ENCODE results near the gene FAM149B1. TPM values are rescaled to one million over a fixed set of nuclear protein-coding genes. Genes with fewer than 3 reads are reported as not detected.
A peak's percentile ranks its signal among the peaks of the same experiment; 100 is the strongest.
"Not testable (repeated sequence)": the region's sequence is repeated elsewhere in the genome, so short reads cannot be mapped to it uniquely, and the experiment has no call there.

Gene FAM149B1
- total RNA-seq, 1 experiment from 2014 or later, result 31.5 TPM

DNA sequence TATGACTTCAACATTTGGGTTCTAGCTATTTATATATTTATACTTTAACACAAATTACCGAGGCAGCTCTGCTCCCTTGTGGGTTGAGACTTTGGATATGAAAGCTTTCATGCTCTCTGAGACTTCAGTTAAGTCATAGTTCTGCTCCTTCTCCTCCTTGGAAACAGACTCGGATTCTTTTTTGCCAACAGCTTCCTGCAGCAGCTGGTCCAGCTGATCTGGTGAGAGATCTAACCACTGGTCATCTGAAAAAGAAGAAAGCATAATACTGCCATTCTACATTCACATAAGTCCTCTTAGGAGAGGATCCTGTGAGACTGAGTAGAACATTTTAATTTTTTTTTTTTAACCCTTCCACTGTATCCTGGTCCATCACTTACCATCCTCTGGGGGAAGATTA, 28.7 kb upstream of the FAM149B1 start:
- H3K4me1 ChIP-seq (ENCODE audit: low read length), result peaks cover 34% of the 10 kb centered on the region
- H3K9me3 ChIP-seq (ENCODE audit: low read length), result no peaks in the 10 kb centered on the region
- no peaks in the 10 kb centered on the region for H4K20me1 ChIP-seq (ENCODE audit: insufficient read depth, low read depth, low read length)
- no peak overlapping the region for H3K27ac ChIP-seq (ENCODE audit: low read length)
- no peak overlapping the region for H3K4me2 ChIP-seq (ENCODE audit: low read depth, low read length, poor library complexity, severe bottlenecking)
- no peak overlapping the region for H2AFZ ChIP-seq (ENCODE audit: low read length)
- H3K4me3 ChIP-seq (ENCODE audit: low read length), result no peak overlapping the region
- DNase-seq, result no peak
- H3K79me2 ChIP-seq (ENCODE audit: low read length), result peaks cover 6% of the 10 kb centered on the region
- H3K36me3 ChIP-seq (ENCODE audit: insufficient read depth, low read length), result peaks cover 35% of the 10 kb centered on the region; the same call in 1 of the 2 replicates
- no peaks in the 10 kb centered on the region for H3K27me3 ChIP-seq (ENCODE audit: low read length)
- no peak overlapping the region for H3K9ac ChIP-seq (ENCODE audit: low read length)
- no peaks in the 10 kb centered on the region for H3K9me2 ChIP-seq (replicated peaks; ENCODE audit: insufficient read depth, low read length)

DNA sequence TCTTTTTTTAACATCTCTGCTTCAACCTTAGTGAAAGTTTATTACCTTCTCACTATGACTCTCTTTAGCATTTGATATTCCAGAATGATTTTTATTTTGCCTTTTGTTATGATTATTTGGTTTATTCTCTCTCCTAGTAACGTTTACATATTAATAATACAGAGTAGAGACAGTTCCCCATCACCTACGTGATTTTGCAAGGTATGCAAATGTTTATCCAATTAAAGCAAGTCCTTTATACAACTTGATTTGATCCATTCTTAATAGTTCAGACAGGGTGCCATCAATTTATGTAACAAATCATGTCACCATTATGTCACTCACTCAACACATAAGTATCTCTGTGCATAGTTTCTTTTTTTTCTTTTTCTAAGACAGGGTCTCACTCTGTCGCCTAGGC, 26.3 kb upstream of the FAM149B1 start:
- H3K9me3 ChIP-seq (ENCODE audit: low read length), result no peaks in the 10 kb centered on the region
- no peaks in the 10 kb centered on the region for H4K20me1 ChIP-seq (ENCODE audit: insufficient read depth, low read depth, low read length)
- no peak overlapping the region for H3K9ac ChIP-seq (ENCODE audit: low read length)
- H3K36me3 ChIP-seq (ENCODE audit: insufficient read depth, low read length), result peaks cover 19% of the 10 kb centered on the region; the same call in 1 of the 2 replicates
- H3K27ac ChIP-seq (ENCODE audit: low read length), result no peak overlapping the region
- no peak overlapping the region for H3K4me3 ChIP-seq (ENCODE audit: low read length)
- peaks cover 25% of the 10 kb centered on the region for H3K4me1 ChIP-seq (ENCODE audit: low read length)
- no peaks in the 10 kb centered on the region for H3K27me3 ChIP-seq (ENCODE audit: low read length)
- H3K4me2 ChIP-seq (ENCODE audit: low read depth, low read length, poor library complexity, severe bottlenecking), result no peak overlapping the region
- H3K79me2 ChIP-seq (ENCODE audit: low read length), result peaks cover 7% of the 10 kb centered on the region; the same call in 1 of the 2 replicates
- H2AFZ ChIP-seq (ENCODE audit: low read length), result no peak overlapping the region
- H3K9me2 ChIP-seq (replicated peaks; ENCODE audit: insufficient read depth, low read length), result no peaks in the 10 kb centered on the region
- no peak for DNase-seq

DNA sequence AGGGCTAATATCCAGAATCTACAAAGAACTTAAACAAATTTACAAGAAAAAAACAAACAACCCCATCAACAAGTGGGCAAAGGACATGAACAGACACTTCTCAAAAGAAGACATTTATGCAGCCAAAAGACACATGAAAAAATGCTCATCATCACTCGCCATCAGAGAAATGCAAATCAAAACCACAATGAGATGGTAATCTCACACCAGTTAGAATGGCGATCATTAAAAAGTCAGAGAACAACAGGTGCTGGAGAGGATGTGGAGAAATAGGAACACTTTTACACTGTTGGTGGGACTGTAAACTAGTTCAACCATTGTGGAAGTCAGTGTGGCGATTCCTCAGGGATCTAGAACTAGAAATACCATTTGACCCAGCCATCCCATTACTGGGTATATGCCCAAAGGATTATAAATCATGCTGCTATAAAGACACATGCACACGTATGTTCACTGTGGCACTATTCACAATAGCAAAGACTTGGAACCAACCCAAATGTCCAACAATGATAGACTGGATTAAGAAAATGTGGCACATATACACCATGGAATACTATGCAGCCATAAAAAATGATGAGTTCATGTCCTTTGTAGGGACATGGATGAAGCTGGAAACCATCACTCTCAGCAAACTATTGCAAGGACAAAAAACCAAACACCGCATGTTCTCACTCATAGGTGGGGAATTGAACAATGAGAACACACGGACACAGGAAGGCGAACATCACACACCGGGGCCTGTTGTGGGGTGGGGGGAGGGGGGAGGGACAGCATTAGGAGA, 17.1 kb upstream of the FAM149B1 start:
- peaks cover 53% of the 10 kb centered on the region for H3K36me3 ChIP-seq (ENCODE audit: insufficient read depth, low read length)
- H3K4me2 ChIP-seq (ENCODE audit: low read depth, low read length, poor library complexity, severe bottlenecking); H3K4me3 ChIP-seq (ENCODE audit: low read length); H3K27ac ChIP-seq (ENCODE audit: low read length); H3K9ac ChIP-seq (ENCODE audit: low read length); H3K9me3 ChIP-seq (ENCODE audit: low read length); H3K27me3 ChIP-seq (ENCODE audit: low read length); H4K20me1 ChIP-seq (ENCODE audit: insufficient read depth, low read depth, low read length); H3K9me2 ChIP-seq (replicated peaks; ENCODE audit: insufficient read depth, low read length); DNase-seq; H2AFZ ChIP-seq (ENCODE audit: low read length); H3K4me1 ChIP-seq (ENCODE audit: low read length): not testable (repeated sequence)
- peaks cover 33% of the 10 kb centered on the region for H3K79me2 ChIP-seq (ENCODE audit: low read length)

DNA sequence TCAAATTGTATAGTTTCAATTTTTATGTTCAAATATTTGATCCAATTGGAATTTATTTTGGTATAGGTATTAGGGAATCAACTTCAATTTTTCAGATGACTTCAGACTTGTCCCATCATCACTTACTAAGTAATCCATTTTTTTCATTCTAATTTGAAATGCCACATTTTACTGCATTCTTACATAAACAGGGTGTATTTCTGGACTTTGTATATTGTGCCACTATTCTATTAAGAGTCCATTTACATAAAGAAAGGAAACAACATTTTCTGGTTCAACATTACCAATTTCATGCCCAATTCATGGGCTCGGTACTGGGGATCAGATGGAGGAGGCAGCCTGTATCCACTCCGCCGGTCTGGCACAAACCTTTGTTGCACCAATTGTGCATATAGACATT, 15.9 kb upstream of the FAM149B1 start:
- H3K9ac ChIP-seq (ENCODE audit: low read length), result no peak overlapping the region
- no peak for DNase-seq
- no peak overlapping the region for H3K4me2 ChIP-seq (ENCODE audit: low read depth, low read length, poor library complexity, severe bottlenecking)
- H3K36me3 ChIP-seq (ENCODE audit: insufficient read depth, low read length), result peaks cover 61% of the 10 kb centered on the region
- no peak overlapping the region for H2AFZ ChIP-seq (ENCODE audit: low read length)
- no peaks in the 10 kb centered on the region for H4K20me1 ChIP-seq (ENCODE audit: insufficient read depth, low read depth, low read length)
- no peaks in the 10 kb centered on the region for H3K9me2 ChIP-seq (replicated peaks; ENCODE audit: insufficient read depth, low read length)
- no peaks in the 10 kb centered on the region for H3K27me3 ChIP-seq (ENCODE audit: low read length)
- H3K27ac ChIP-seq (ENCODE audit: low read length), result no peak overlapping the region
- peaks cover 36% of the 10 kb centered on the region for H3K79me2 ChIP-seq (ENCODE audit: low read length)
- peaks cover 5% of the 10 kb centered on the region; the same call in 1 of the 2 replicates for H3K9me3 ChIP-seq (ENCODE audit: low read length)
- H3K4me1 ChIP-seq (ENCODE audit: low read length), result peaks cover 9% of the 10 kb centered on the region
- H3K4me3 ChIP-seq (ENCODE audit: low read length), result no peak overlapping the region

DNA sequence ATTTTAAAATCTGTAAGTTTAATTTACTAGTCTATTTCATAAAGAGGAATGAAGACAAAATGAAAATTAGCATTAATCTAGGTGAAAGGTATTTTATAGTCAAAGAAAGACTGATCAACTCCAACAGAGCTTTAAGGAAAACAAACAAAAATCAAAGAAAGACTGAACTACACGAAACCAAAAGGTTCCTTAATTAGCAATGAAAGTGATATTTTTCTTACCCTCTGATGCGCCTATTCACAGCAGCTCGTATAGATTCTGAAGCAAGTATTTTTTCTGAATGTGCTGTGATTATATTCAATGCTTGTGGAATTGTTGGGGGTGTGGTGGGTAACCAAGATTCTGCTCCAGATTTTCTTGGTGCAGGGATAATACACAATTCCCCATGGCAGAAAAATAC, 11.9 kb upstream of the FAM149B1 start:
- H4K20me1 ChIP-seq (ENCODE audit: insufficient read depth, low read depth, low read length), result 0 out of 2 replicates have a peak, but pooled peaks cover 6% of the 10 kb centered on the region
- no peak overlapping the region for H3K4me2 ChIP-seq (ENCODE audit: low read depth, low read length, poor library complexity, severe bottlenecking)
- no peak for DNase-seq
- no peaks in the 10 kb centered on the region for H3K9me2 ChIP-seq (replicated peaks; ENCODE audit: insufficient read depth, low read length)
- no peak overlapping the region for H3K4me3 ChIP-seq (ENCODE audit: low read length)
- H3K9ac ChIP-seq (ENCODE audit: low read length), result no peak overlapping the region
- no peak overlapping the region for H3K27ac ChIP-seq (ENCODE audit: low read length)
- H2AFZ ChIP-seq (ENCODE audit: low read length), result no peak overlapping the region
- H3K9me3 ChIP-seq (ENCODE audit: low read length), result peaks cover 5% of the 10 kb centered on the region; the same call in 1 of the 2 replicates
- H3K4me1 ChIP-seq (ENCODE audit: low read length), result peaks cover 11% of the 10 kb centered on the region
- no peaks in the 10 kb centered on the region for H3K27me3 ChIP-seq (ENCODE audit: low read length)
- peaks cover 46% of the 10 kb centered on the region for H3K36me3 ChIP-seq (ENCODE audit: insufficient read depth, low read length)
- H3K79me2 ChIP-seq (ENCODE audit: low read length), result peaks cover 43% of the 10 kb centered on the region

DNA sequence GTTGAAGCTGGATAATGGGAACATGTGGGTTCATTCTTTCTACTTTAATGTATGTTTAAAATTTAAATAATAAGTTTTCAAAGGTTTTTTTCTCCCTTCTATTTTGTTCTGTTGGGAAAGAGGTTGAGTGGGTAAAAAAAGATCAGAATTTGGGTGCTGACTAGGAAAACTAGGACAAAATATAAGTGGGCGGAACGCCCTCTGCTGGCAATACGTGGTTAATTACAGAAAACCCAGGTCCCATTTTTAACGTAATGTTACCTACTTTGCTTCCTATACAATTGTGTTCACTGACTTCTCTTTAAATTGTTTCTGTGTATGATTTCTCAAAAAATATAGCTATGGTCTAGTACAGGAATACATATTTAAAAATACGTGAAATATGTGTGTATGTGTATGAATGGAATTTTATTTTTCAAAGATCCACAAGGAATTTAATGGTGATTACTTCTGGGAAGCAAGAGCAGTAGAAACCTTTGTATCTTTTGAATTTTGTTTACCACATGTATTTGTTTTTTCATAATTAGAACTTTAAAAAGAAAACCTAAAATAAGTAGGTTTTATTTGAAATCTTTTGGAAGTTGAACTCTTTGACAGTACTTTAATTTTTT, 8.8 kb upstream of the FAM149B1 start:
- H4K20me1 ChIP-seq (ENCODE audit: insufficient read depth, low read depth, low read length), result 0 out of 2 replicates have a peak, but pooled peaks cover 12% of the 10 kb centered on the region
- no peak overlapping the region for H2AFZ ChIP-seq (ENCODE audit: low read length)
- H3K36me3 ChIP-seq (ENCODE audit: insufficient read depth, low read length), result peaks cover 45% of the 10 kb centered on the region
- H3K79me2 ChIP-seq (ENCODE audit: low read length), result peaks cover 62% of the 10 kb centered on the region
- no peak overlapping the region for H3K27ac ChIP-seq (ENCODE audit: low read length)
- H3K4me1 ChIP-seq (ENCODE audit: low read length), result 0 out of 2 replicates have a peak, but pooled peaks cover 2% of the 10 kb centered on the region
- no peaks in the 10 kb centered on the region for H3K9me2 ChIP-seq (replicated peaks; ENCODE audit: insufficient read depth, low read length)
- H3K4me2 ChIP-seq (ENCODE audit: low read depth, low read length, poor library complexity, severe bottlenecking), result no peak overlapping the region
- H3K9me3 ChIP-seq (ENCODE audit: low read length), result no peaks in the 10 kb centered on the region
- no peaks in the 10 kb centered on the region for H3K27me3 ChIP-seq (ENCODE audit: low read length)
- H3K9ac ChIP-seq (ENCODE audit: low read length), result no peak overlapping the region
- H3K4me3 ChIP-seq (ENCODE audit: low read length), result no peak overlapping the region
- peak; percentile 79 for DNase-seq

DNA sequence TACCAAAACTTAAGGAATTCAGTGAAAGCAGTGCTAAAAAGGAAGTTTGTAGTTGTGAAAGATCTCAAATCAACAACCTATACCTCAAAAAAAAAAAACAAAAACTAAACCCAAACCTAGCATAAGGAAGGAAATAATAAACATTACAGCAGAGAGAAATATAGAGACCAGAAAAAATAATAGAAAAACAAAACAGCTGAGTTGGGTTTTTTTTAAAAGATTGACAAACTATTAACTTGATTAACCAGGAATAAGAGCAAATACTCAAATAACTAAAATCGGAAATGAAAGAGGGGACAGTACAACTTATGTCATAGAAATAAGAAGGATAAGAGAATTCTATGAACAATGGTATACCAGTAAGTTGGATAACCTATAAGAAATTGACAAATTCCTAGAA, 6.8 kb upstream of the FAM149B1 start:
- peaks cover 40% of the 10 kb centered on the region for H3K36me3 ChIP-seq (ENCODE audit: insufficient read depth, low read length)
- no peaks in the 10 kb centered on the region for H3K27me3 ChIP-seq (ENCODE audit: low read length)
- no peaks in the 10 kb centered on the region for H3K9me2 ChIP-seq (replicated peaks; ENCODE audit: insufficient read depth, low read length)
- 0 out of 2 replicates have a peak, but pooled peaks cover 12% of the 10 kb centered on the region for H4K20me1 ChIP-seq (ENCODE audit: insufficient read depth, low read depth, low read length)
- no peak overlapping the region for H3K9ac ChIP-seq (ENCODE audit: low read length)
- H3K27ac ChIP-seq (ENCODE audit: low read length), result no peak overlapping the region
- H3K4me3 ChIP-seq (ENCODE audit: low read length), result no peak overlapping the region
- no peaks in the 10 kb centered on the region for H3K9me3 ChIP-seq (ENCODE audit: low read length)
- peaks cover 74% of the 10 kb centered on the region for H3K79me2 ChIP-seq (ENCODE audit: low read length)
- H2AFZ ChIP-seq (ENCODE audit: low read length), result no peak overlapping the region
- DNase-seq, result peak; percentile 27
- peaks cover 5% of the 10 kb centered on the region; the same call in 1 of the 2 replicates for H3K4me1 ChIP-seq (ENCODE audit: low read length)
- no peak overlapping the region for H3K4me2 ChIP-seq (ENCODE audit: low read depth, low read length, poor library complexity, severe bottlenecking)

DNA sequence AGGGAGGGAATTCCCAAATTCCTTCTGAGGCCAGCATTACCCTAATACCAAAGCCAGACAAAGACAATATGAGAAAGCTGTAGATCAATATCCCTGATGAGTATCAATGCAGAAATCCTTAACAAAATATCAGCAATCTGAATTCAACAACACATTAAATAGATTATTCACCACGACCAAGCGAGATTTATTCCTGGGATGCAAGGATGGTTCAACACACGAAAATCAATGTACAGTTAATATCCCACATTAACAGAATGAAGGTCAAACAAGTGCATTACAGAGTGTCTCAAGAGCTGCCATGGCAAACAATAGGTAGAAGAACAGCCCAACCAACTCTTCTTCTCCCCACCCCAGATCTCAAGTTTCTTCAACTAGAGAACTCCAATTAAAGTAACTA, 6.3 kb upstream of the FAM149B1 start:
- Histone ChIP-seq H3K4me1 (ENCODE audit: low read length) (peaks cover 10% of the 10 kb centered on the region), H3K9me3 (ENCODE audit: low read length) (no peaks in the 10 kb centered on the region), H2AFZ (ENCODE audit: low read length) (no peak overlapping the region), H4K20me1 (ENCODE audit: insufficient read depth, low read depth, low read length) (0 out of 2 replicates have a peak, but pooled peaks cover 12% of the 10 kb centered on the region), H3K4me3 (ENCODE audit: low read length) (no peak overlapping the region), H3K9ac (ENCODE audit: low read length) (no peak overlapping the region), H3K79me2 (ENCODE audit: low read length) (peaks cover 74% of the 10 kb centered on the region), H3K27me3 (ENCODE audit: low read length) (no peaks in the 10 kb centered on the region), H3K36me3 (ENCODE audit: insufficient read depth, low read length) (peaks cover 34% of the 10 kb centered on the region), H3K9me2 (replicated peaks; ENCODE audit: insufficient read depth, low read length) (no peaks in the 10 kb centered on the region), H3K27ac (ENCODE audit: low read length) (no peak overlapping the region), H3K4me2 (ENCODE audit: low read depth, low read length, poor library complexity, severe bottlenecking) (no peak overlapping the region)
- peak; percentile 35 for DNase-seq
